Retinal pigment epithelial cell (primary cell): ENCODE measurements around the gene TCN2.
A peak's percentile ranks its signal among the peaks of the same experiment; 100 is the strongest.

Experiments used
- DNase-seq: peaks from one replicate; pipeline ENCODE4 v3.0.0-alpha.2; 2010; ENCODE audit warnings: low read depth
- H3K4me3 ChIP-seq: 2 replicates; pipeline ENCODE4 v1.5.1; 2011; ENCODE audit warnings: mild to moderate bottlenecking, low read length, control low read depth, moderate library complexity
- CTCF ChIP-seq: conservative IDR thresholded peaks from 2 replicates; pipeline ENCODE4 v1.5.1; 2011; ENCODE audit warnings: low read depth, low read length, control low read depth, inconsistent platforms

Gene TCN2

GRCh38 chr22:30636226-30637077, 29.5 kb downstream of the TCN2 start:
- peak; percentile 7 for TF ChIP-seq CTCF
- peak overlapping the region; percentile 64 for H3K4me3 ChIP-seq
- no peak for DNase-seq

DNA sequence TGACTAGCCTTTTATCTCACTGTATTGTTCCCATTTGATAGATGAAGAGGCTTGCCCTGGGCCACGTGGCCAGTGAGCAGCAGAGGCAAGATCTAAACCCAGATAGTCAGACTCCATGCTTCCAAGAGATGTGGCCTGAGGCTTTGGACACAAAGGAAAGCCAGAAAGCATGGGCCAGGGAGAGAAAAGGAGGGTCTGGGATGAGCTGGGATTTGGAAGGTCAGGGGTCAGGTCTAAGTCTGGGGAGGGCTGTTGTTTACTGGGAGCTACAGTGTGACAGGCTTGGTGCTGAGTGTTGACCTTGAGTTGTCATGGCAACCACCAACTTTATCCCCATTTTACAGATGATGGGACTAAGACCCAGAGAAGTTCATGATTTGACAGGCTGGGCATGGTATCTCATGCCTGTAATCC, 30.7 kb downstream of the TCN2 start:
- no peak for DNase-seq

DNA sequence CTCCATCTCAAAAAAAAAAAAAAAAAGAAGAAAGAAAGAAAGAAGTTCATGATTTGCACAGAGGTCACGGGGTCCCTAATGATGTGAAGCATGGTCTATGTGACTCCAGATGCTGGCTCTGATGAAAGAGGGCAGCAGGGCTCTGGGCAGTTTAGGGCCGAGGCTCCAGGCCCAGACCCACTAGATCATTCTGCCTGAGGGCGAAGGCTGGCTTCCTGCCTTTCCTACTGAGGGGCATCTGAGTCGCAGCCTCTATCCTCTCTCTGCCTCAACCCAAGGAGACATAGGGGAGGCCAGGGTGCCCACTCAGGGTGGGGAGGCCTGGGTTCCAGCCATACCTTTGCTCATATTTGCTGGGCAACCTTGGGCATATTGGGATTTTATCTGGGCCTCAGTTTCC, 33.4 kb downstream of the TCN2 start:
- DNase-seq = no peak
- no peak overlapping the region for H3K4me3 ChIP-seq
- TF ChIP-seq CTCF = no peak

More for the DNA sequence above, 30.7 kb downstream of the TCN2 start:
- peak overlapping the region; percentile 64 for H3K4me3 ChIP-seq
- TF ChIP-seq CTCF = no peak

GRCh38 chr22:30640839-30641430, 34.0 kb downstream of the TCN2 start:
- DNase-seq = no peak
- no peak overlapping the region for H3K4me3 ChIP-seq
- no peak for TF ChIP-seq CTCF

DNA sequence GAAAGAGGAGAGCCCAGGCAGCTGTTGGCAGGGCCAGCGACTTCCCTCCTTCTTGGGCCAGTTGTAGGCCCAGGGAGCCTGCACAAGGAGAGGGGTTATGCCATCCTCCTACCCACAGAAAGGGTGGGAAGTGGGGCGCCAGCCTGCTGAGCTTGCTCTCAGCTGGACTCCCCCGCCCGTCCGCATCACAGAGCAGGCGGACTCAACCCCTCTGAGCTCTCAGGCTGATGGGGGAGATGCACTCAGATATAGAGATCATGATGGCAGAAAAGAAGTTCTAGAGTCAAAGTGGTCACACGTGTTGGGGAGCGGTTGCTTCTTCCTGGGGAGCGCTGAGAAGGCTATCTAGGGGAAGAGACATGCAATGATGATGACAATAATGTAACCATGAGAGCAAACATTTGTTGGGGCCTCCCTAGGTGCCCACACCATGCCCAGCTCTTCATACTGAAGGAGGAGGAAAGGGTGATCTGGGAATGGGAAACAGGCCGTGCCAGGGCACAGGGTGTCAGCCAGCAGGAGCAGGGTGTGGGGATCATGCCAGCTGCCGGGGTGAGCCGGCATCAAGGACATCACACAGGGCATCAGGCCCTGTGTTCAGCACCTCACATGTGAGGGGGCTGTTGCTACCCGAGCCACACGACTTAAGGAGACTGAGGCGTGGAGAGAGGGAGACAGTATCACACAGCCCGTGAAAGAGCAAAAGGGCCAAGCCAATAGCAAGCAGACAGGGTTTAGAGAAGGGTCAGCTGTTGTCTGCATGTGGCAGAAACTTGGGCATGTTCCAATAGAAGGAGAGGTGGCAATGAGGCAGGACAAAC, 36.3 kb downstream of the TCN2 start:
- TF ChIP-seq CTCF = no peak
- DNase-seq = no peak
- no peak overlapping the region for H3K4me3 ChIP-seq

DNA sequence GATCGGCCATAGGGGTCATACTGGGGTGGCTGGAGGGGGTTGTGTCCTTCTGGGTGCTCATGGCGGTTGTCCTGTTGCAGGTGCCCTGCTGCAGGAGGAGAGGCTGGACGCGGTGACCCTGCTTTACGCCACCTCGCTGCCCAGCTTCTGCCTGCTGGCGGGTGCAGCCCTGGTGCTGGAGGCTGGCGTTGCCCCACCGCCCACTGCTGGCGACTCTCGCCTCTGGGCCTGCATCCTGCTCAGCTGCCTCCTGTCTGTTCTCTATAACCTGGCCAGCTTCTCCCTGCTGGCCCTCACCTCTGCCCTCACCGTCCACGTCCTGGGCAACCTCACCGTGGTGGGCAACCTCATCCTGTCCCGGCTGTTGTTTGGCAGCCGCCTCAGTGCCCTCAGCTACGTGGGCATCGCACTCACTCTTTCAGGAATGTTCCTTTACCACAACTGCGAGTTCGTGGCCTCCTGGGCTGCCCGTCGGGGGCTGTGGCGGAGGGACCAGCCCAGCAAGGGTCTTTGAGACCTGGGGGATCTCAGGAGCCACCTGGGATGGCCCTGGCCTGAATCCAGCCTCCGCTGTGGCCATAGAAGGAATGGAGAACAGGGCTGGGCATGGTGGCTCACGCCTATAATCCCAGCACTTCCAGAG, 39.7 kb downstream of the TCN2 start:
- no peak for TF ChIP-seq CTCF
- H3K4me3 ChIP-seq = no peak overlapping the region
- no peak for DNase-seq
